ENCODE data around the gene RBMS3. TPM values are rescaled to one million over a fixed set of nuclear protein-coding genes. Genes with fewer than 3 reads are reported as not detected.

The RBMS3 gene
- total and polyA plus RNA-seq, 2 of the 8 experiments (the other 6 are each of a cell fraction or from before 2014, with no cell fraction given), result 3.7 to 6.9 TPM

GRCh38 chr3:29973763-29974162 is 692.9 kb downstream of the RBMS3 start:
- DNase-seq (ENCODE audit: low read depth in 1 of 2, low spot score in 2 of 2) (no peak), FAIRE-seq (no peak)
- TF ChIP-seq SAP30 (IDR thresholded peaks at IDR 0.05; ENCODE audit: insufficient read depth, insufficient replicate concordance, low read length), result no peak
- TF ChIP-seq HDAC2 (IDR thresholded peaks at IDR 0.05; ENCODE audit: borderline replicate concordance in 1 of 2, low read depth in 2 of 2, low read length in 2 of 2), result no peak
- TF ChIP-seq MAX (IDR thresholded peaks at IDR 0.05), result no peak
- TF ChIP-seq CBX5 (IDR thresholded peaks at IDR 0.05; ENCODE audit: low read depth, low read length), result no peak
- no peak for TF ChIP-seq RAD21 (IDR thresholded peaks at IDR 0.05 in 1 of 2, conservative IDR thresholded peaks at IDR 0.05 in 1 of 2; ENCODE audit: low read depth in 2 of 2, low read length in 2 of 2)
- TF ChIP-seq E2F6 (IDR thresholded peaks at IDR 0.05), result no peak
- TF ChIP-seq HDAC6 (IDR thresholded peaks at IDR 0.05; ENCODE audit: low read depth, low read length), result no peak
- no peak for TF ChIP-seq NRF1 (IDR thresholded peaks at IDR 0.05; ENCODE audit: low read depth, low read length)
- TF ChIP-seq MAFK (IDR thresholded peaks at IDR 0.05; ENCODE audit: low read depth, low read length), result no peak
- no peak for TF ChIP-seq EGR1 (IDR thresholded peaks at IDR 0.05; ENCODE audit: borderline replicate concordance, low read depth, low read length)
- no peak for TF ChIP-seq SIN3A (conservative IDR thresholded peaks at IDR 0.05 in 1 of 2, IDR thresholded peaks at IDR 0.05 in 1 of 2; ENCODE audit: low read depth in 1 of 2, low read length in 2 of 2)
- no peak overlapping the region for H2AK5ac ChIP-seq (ENCODE audit: low read depth, low read length)
- no peaks in the 10 kb centered on the region for H3K79me1 ChIP-seq (ENCODE audit: low read depth, low read length)
- no peaks in the 10 kb centered on the region for H3K79me2 ChIP-seq (ENCODE audit: control insufficient read depth in 1 of 2, insufficient read depth in 2 of 2, low read length in 2 of 2)
- peaks cover 0 to 9% (median 2%) of the 10 kb centered on the region in 4 experiments; a peak in 2 of 8 replicates for H3K36me3 ChIP-seq (ENCODE audit: control insufficient read depth in 2 of 4, insufficient read depth in 4 of 4, low read length in 3 of 4)
- no peak overlapping the region for H3K23ac ChIP-seq (ENCODE audit: insufficient read length)
- H4K91ac ChIP-seq (replicated peaks; ENCODE audit: insufficient read length, low read length), result peak overlapping the region; percentile 31
- no peak overlapping the region for H4K8ac ChIP-seq (ENCODE audit: extremely low read depth, insufficient read depth, low read length)
- 0 out of 8 replicates have a peak overlapping the region, but pooled peaks of 1 of the 4 experiments have one; percentile 15 for H3K4me3 ChIP-seq (ENCODE audit: extremely low read depth in 1 of 4, insufficient read depth in 2 of 4, low read depth in 3 of 4, low read length in 4 of 4)
- peaks cover 0 to 13% (median 2%) of the 10 kb centered on the region in 4 experiments; a peak in 2 of 7 replicates for H3K4me1 ChIP-seq (replicated peaks in 1 of 4; ENCODE audit: control insufficient read depth in 3 of 4, insufficient read depth in 4 of 4, low read length in 3 of 4)
- no peaks in the 10 kb centered on the region for H4K20me1 ChIP-seq (replicated peaks in 1 of 2; ENCODE audit: control insufficient read depth in 1 of 2, insufficient read depth in 2 of 2, low read length in 2 of 2)
- H3K4me2 ChIP-seq (ENCODE audit: insufficient read depth in 1 of 2, low read depth in 2 of 2, low read length in 2 of 2), result no peak overlapping the region
- H2BK15ac ChIP-seq (ENCODE audit: low read length), result no peak overlapping the region
- H2BK12ac ChIP-seq (ENCODE audit: low read depth, low read length), result peak overlapping the region; percentile 52; the same call in 1 of the 2 replicates
- peak overlapping the region; percentile 38; the same call in 1 of the 2 replicates for H2BK20ac ChIP-seq (ENCODE audit: low read length)
- no peak overlapping the region for H4K5ac ChIP-seq (ENCODE audit: insufficient read length, low read depth, low read length)
- H3K27me3 ChIP-seq (replicated peaks in 1 of 4; ENCODE audit: control insufficient read depth in 3 of 4, extremely low read depth in 1 of 4, insufficient read depth in 3 of 4, low read length in 3 of 4), result no peaks in the 10 kb centered on the region
- peak overlapping the region; percentile 25 for H2BK120ac ChIP-seq (replicated peaks; ENCODE audit: low read depth, low read length)
- H3K27ac ChIP-seq (ENCODE audit: low read depth, low read length), result no peak overlapping the region
- H3K4ac ChIP-seq (replicated peaks; ENCODE audit: insufficient read length, low read depth, low read length), result no peak overlapping the region
- no peak overlapping the region for H3K18ac ChIP-seq (ENCODE audit: extremely low read depth, low read length)
- no peak overlapping the region for H3K14ac ChIP-seq (ENCODE audit: insufficient read length)
- H3K9ac ChIP-seq (replicated peaks in 1 of 4; ENCODE audit: extremely low read depth in 1 of 4, low read depth in 3 of 4, low read length in 3 of 4), result no peak overlapping the region
- no peak overlapping the region for H3K56ac ChIP-seq (replicated peaks; ENCODE audit: insufficient read length, low read depth, low read length)
- WGBS, 2 experiments (ENCODE audit: extremely low coverage in 1 of 2, insufficient coverage in 1 of 2, insufficient read length in 1 of 2, insufficient replicate concordance in 2 of 2, low coverage in 1 of 2, low lambda C conversion rate in 2 of 2, missing lambda C conversion rate in 1 of 2), result 96% methylated on average over 1 of the region's 1 CpG; no CpG with 5 or more reads in 1 of the 2 experiments
- peak overlapping the region; percentile 54; the same call in 1 of the 2 replicates for H2BK5ac ChIP-seq (ENCODE audit: low read depth, low read length)
- H3K9me3 ChIP-seq (ENCODE audit: insufficient read depth in 2 of 2, low read depth in 1 of 2, low read length in 1 of 2), result peaks cover 6 to 9% of the 10 kb centered on the region in 2 experiments; a peak in 3 of 4 replicates
- H2AFZ ChIP-seq (ENCODE audit: low read length), result no peak overlapping the region
- H3K23me2 ChIP-seq (ENCODE audit: low read depth, low read length), result no peaks in the 10 kb centered on the region
- ChIA-PET POLR2A (ENCODE audit: partially characterized antibody) (no interaction called here), CTCF (ENCODE audit: partially characterized antibody) (interaction anchor here (0.5 to 1.0 kb wide), 2 partner anchors 11 to 90 kb away, joined by 3 read pairs; no protein-coding TSS in a partner anchor)
